NCI-H2171 treated with DMSO at 0.1 percent for 48 hours (cell line): Measurements from ENCODE around the gene TRAK1.

Experiments
- DNase-seq: peaks from one replicate; lab custom pipeline; 2025; lab: John Stamatoyannopoulos, UW

The TRAK1 gene

DNA sequence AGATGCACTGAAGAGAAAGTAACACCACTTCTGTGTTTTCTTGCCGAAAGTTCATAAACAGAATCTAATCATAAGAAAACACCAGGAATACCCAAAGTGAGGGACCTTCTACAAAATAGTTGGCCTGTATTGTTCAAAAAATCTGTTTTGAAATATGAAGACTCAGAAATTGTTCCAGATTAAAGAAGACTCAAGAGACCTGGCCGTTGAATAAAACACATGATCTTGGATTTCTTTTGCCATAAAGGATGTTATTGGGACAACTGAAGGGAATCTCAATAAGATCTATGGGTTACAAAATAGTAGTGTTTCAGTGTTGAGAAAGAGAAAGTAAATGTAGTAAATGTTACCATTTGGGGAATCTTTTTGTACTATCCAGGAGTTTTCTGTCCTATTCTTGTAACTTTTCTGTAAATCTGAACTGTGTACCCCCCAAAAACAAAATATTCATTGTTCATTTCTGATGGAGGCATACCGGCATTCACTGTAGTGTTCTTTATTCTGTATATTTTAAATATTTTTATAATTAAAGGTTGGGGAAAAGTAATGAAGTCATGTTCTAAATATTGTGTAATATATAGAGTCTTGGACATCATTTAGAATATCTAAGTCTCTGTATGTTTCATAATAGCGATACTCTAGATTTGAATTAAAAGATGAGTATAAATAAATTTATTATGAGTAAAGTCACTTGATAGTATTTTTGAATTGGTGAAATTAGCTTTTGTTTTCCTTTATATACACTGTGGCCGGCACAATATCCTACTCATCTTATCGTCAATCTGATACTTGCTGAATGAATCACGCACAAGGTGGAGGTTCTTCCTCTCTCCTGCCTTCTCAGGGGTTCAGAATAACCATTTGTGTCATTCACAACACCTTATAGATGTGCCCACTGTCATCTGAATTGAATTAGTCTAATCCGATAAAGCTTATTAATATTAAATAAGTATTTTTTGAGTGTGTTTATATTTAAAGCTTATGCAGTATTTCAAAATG, 66.7 kb downstream of the TRAK1 start:
- DNase-seq: no peak

DNA sequence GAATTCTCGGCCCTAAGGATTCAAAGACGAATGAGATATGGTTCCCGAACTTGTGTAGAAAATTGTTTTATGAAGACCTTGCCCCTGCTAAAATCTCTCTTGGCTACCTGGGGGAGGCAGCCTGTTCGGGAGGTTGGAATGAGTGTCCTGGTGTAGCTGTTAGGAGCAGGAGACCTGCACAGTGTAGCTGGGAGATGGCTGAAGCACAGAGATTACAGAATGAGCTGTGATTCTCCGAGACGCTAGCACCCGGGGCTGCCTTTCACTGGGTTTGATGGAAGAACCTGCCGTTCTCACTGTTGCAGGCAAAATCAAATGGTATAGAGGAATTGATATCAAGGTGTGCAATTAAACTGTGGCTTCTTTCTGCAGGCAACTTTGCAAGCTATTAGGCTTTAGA, 68.0 kb downstream of the TRAK1 start:
- DNase-seq: no peak

DNA sequence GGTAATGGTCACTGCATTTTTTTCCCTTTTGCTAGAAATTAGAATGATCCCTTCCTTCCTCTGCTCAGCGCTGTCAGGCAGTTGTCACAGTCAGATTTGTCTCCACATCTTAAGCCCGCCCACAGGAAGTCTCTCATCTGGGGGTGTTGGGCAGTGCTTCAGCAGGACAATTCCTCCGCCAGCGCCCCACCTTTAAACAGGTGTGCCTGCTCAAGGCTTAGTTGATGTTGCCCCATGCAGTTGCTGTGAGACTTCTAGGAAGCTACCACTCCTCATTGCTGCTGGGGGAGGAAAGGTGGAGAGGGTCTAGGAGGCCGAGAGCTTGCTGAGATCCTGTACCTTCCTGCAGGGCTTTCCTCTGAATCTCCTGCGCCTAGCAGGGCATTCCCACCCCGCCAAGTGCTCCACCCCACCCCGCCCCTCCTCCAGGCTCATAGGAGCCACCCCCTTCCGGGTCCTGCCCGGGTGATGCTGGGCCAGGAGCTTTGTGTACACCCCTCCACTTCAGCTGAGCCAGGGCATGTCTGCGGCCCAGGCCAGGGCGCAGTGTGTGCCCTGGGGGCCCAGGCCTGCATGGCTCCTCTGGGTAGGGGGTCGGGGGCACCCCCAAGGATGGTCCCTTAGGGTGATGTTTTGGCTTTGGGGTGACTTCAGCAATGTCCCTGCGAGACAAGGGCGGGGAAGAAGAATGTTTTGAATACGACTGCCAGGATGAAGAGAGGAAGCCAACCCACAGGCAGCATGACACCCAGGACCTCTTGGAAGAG, 68.7 kb downstream of the TRAK1 start:
- DNase-seq: no peak

DNA sequence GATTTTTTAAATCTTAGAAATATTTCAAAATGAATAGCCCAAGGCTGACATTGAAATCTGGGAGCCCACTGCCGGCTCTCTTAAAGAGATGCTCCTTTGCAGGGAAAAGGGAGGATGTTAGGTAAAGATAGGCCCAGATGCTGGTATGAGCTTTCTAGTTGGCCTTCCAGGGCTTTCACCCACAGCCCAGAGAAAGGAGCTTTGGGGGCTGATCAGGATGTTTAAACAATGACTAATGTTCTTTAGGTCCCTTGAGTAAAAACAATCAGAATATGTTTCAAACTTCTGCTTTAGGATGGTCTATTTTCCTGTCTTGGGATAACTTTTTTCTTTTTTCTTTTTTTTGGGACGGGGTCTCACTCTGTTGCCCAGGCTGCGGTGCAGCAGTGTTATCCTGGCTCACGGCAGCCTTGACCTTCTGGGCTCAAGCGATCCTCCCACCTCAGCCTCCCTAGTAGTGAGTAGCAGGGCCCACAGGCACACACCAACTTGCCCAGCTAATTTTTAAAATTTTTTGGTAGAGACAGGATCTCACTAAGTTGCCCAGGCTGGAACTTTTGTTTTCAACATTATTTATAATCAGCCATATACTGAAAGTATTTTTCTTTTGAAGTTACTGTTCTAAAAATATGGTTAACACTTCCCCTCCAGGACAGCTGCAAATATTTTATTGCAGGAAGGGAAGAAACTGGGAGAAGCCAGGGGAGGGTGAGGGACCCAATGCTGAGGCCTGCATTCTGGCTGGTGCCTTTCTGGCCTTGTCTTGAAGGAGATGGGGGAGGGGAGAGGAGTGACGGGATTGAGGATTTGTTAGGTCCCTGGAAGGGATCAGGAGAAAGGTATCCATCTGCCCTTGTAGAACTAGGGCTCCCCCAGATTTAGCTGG, 70.1 kb downstream of the TRAK1 start:
- no peak for DNase-seq

DNA sequence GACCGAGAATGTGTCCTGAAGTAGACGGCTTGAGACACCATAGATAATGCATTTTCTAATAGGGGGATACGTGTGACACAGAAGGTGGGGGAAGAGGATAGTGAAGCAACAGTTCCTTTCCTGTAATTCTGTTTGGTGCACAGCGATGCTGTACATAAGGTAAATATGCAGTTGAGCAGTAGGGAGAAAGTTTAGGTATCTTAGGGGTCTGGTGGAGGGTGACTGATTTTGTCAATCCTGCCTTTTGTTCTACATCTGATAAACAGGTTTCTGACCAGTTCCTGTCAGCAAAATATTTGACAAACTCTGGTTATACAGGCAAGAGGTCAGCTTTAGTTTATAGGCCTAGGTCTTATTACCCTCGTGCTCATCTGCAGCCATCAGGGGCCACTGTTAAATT, 71.3 kb downstream of the TRAK1 start:
- DNase-seq: no peak

DNA sequence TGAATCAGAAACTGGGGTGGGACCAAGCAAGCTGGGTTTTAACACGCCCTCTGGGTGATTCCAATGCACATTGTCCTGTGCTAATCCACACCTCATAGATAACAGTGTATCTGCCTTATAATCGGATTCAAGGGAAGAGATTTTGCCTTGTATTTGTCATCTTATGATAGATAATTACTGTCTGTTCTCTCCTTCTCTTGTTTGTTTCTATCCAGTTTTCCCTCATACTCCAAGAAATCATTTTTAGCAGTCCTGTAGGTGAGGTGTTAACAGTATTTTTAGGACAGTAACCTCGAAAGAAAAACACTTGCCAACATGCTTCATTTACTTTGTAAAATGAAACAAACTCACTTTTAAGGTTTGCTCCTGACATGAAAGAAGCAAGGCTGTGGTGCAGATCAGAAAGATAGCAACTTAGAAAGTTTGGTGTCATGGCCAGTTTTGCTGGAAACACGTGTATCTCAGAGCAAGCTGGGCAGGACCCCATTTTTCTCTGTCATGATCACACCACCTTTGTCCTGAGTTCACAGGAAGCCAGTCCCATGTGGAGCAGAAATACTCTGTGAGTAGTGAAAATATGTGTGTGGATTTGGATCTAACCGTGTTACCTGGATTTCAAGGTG, 72.6 kb downstream of the TRAK1 start:
- no peak for DNase-seq

DNA sequence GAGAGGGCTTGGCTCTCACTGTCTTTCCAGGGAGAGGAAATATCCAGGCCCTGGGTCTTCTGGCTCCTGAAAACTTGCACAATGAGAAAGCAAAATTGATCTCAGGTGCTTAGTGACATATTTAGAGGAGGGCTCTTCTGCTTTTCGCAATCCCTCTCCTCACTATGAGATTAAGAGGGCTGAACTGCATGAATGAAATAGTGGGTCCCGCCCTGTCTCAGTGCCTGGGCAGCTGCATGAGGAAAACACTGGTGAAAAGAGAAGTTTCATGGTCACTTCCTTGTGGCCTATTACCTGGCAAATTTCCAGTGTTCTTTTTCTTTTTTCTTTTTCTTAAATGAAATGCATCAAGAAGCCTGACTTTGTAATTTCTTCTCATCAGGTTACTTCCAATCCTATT, 73.5 kb downstream of the TRAK1 start:
- no peak for DNase-seq

DNA sequence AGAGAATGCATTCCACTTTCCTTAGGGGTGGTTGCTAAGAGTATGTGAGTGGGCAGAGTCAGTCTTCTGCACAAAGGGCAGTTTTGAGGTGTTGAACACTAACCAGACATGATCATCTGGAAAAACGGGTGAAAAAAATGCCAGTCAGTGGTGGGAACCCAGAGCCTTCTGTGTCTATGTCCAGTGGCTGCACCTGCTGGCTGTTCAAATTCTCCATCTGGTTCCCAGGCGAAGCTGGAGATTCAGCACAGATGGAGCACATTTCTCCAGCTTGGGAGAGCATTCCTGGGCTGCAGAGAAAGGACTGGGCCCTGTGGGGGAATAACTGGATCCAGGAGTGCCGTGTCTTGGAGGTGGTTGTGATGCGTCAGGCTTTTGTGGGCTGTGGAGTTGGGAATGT, 74.1 kb downstream of the TRAK1 start:
- DNase-seq: no peak

DNA sequence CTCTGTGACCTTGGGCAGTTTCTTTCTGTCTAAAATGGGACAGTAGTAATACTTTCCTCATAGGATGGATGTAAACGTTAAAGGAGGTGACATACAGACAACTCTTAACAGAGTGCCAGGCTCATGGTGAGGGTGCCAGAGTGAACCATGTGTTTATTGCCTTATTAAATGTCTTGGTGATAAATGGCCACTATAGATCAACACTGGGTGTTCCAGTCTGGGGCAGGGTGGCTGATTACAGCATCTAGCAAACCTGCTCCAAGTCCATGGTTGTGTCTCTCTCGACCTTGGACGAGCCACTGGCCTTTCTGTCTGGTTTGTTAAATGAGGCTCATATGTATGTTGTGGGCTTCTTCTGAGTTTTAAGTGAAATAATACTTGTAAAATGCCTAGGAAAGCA, 75.1 kb downstream of the TRAK1 start:
- DNase-seq: no peak

DNA sequence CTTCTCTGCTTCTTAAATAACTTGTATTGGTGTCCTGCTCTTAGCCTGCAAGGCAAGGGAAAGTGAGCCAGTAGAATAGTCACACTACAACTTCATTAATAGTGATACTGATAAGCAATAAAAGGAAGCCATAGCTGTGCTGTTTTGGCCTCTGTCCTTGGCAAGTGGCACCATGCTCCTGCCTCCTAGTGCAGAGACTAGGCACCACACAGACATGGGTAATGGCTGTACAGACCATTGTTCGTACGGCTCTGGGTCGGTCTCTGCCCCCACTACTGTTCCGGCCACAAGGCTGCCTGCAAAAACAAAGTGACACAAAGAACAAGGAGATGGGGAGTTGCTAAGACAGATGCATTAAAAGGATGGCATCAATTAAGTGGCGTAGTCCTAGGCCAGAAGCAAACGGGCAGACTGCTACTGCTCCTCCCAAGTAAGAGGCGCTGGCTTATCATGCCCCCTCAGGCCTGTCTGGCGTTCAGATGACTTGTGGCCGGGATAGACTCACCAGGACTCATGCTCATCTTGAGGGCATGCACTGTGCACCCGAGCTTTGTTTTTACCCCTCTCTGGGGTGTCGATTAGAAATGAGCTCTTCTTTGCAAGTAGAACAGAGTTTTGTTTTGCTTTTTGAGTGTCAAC, 75.6 kb downstream of the TRAK1 start:
- DNase-seq: no peak

DNA sequence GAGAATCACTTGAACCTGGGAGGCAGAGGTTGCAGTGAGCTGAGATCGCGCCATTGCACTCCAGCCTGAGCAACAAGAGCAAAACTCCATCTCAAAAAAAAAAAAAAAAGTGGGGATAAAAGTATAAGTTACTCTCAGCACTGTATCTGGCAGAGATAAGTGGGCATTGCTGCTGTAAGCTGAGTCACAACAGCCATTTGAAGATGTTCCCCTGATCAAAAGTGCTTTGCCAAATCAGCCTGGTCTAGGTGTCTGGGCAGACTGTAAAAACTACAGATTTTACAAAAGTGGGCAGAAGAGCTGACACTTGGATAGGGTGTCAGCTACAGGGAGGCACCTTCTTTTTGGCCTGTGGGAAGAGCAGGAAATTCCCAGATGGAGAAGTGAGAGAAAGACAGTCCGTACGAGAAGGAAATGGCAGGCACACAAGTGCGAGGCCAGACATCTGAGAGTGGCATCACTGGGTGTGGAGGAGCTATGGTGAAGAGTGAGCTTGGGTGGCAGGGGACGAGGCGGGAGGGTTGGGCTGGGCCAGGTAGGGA, 78.5 kb downstream of the TRAK1 start:
- DNase-seq: no peak

DNA sequence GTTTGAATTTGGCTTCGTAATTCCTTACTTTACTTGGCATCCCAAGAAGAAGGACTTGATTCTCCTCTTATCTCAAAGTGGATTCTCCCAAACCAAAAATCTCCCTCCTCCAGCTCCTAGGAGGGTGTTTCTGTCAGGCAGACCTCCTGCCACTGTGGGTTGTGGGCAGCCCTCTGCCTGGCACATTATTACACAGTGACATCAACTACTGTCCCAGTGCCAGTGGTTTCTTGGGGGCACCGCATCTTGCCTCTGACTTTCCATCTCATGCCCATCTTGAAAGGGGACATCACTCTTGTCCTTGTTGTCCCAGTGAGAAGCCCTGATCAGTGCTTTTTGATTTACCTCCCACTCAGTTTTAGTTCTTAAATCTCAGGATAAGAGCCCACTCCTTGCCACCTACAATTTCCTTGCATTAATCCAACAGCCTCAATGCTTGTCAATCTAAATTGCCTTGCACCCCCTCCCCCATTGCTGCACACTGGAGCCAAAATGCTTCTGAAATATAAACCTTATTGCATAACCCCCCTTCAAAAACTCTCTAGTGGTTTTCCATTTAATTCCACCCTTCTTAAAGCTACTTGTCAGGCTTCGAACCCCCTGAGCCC, 81.0 kb downstream of the TRAK1 start:
- no peak for DNase-seq

DNA sequence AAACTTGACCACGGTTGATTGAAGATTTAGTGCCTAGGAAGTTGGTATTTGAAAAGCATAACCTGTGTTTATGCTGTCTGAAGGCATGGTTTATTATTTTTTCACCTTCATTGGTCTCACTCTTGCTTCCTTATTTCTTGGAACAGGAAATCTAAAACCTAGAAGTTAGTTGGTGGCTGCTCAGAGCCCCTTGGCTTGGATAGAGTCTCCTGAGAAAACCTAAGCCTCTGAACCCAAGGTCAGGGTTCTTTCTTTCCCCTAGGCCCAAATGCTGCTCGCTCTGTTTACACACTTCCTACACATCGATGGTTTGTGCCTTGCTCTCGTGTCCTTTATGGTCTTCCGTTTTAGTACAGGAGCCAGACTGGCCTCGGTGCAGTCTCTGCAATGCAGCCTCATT, 82.2 kb downstream of the TRAK1 start:
- DNase-seq: no peak

DNA sequence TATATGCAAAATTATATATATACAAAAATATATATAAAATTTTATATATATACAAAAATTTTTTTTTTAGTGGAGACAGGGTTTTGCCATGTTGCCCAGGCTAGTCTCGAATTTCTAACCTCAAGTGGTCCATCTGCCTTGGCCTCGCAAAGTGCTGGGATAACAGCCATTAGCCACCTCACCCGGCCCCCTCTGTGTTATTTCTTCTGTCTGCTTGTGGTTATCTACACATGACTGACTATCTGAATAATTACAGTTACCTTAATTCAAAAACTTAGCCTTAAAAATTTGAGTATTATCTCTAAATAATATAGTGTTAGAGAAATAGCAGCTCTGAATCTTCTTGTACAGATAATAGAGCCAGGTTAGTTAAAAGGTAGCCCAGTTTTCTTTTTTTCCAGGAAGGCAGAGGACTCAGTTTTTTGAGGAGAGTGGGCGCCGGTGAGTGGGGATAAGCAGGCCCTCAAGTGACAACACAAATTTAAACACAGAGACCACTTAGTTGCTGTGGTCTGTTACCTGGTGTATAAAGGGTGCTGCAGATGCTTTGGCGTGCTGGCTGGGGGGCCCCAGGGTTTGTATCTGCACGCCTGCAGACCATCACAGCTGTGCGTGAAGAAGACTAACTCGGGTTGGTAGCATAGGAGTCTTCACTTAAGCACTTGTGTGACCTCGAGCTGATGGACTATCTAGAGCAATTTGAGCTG, 83.7 kb downstream of the TRAK1 start:
- DNase-seq: peak; percentile 26

DNA sequence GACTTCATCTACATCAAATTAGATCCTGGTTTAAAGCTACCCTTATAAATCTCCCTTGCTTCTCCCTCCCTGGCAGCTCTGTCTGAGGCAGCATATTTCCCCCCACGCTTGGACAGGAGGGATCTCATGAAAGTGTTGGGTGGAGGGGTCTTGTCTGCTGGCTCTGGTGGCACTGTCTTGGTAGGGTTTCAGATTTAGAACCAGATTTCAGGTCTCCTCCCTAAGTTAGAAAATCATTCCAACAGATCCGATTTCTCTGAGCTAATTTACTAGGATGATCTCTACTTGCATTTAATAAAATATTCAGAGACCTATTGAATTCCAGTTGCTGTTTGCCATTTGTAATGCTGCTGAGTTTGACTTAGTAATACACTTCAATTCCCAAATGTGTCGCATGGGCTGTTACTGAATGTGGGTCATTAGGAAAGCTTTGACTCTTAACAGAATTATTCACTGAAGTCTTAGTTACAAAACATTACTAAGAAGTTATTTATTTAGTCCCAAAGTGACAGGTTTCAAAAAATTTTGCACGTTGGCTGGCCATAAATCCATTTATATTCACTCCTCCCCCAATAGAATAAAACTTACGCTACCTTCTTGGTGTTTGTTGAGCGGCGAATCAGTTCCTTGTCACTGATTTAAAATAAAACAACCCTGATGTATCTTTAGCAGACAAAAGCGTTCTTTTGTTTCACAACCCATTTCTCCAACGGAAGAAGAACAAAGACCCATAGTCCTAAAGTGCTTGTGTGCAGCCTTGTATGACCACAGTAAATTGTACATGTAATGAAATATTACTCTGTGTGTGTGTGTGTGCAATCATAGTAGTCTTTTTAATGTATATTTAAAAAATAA, 84.5 kb downstream of the TRAK1 start:
- DNase-seq: no peak

DNA sequence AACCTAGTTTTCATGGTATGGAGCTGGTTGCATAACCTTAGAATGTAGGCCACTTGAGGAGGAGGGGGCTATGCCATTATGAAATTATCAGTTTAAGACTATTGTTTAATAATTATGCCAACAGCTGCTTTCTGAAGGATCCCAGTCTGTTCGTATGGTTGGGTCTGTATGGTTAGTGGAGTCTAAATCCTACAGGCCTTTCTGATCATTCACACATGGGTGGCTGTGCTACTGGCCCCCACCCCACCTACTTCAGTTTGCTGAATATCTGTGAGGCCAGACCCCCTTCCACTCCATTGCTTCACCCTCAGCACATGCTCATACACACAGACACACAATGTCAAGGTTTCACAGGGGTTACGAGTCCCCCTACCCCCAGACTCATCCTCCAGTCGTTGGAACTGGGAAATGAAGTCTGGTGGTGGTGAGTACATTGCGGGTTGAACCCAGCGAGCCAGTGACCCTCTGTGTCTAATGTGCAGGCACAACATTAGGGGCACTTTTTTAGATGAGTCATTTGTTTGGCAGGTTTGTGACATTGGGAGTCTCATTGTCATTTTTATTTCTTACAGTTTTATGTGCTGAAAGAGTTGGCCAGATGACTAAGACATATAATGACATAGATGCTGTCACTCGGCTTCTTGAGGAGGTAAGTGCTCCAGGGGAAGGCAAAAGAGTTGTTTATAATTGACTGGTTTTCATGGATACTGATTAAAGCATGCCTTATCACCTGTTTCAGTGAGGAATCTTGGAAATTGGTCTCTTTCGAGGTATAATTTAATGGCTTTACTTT, 85.3 kb downstream of the TRAK1 start:
- DNase-seq: peak; percentile 3

DNA sequence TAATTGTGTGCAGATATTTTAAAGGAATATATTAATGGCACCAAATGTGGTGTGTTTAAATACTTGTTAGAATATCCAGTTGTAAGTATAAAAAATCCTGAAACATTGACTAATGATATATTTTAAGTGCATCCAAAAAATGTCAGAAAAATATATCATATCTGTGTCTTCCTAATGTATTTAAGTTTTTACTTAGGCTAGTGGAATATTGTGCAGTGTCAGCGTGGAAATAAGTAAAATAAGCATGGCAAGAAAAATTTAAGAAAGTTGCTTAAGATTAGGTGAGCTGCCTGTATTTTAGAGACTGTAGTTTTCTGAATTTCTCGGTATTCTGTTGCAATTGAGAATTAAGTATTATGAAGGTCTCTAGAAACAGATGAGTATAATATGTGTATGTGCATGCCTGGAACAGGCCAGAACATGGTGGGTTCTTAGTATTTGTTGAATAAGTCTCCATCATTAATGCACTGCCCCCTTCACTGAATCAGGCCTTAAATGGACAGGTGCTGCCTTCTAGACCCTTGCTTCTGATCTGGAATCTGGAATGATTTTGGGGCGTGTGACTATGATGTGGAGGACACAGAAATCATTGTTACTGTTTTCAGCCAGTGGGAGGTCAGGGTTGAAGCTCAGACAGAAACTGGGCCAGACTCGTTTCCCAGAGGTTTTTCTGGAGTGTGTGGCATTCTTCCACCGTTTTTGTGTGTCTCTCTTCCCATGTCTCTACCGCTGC, 86.1 kb downstream of the TRAK1 start:
- DNase-seq: no peak
